Measurements from ENCODE around the gene ATXN7L3B. TPM values are rescaled to one million over a fixed set of nuclear protein-coding genes. Genes with fewer than 3 reads are reported as not detected.

ATXN7L3B gene
- total RNA-seq, 4 donors from 2014 or later = 27.5 to 35.6 (median 31.1) TPM

DNA sequence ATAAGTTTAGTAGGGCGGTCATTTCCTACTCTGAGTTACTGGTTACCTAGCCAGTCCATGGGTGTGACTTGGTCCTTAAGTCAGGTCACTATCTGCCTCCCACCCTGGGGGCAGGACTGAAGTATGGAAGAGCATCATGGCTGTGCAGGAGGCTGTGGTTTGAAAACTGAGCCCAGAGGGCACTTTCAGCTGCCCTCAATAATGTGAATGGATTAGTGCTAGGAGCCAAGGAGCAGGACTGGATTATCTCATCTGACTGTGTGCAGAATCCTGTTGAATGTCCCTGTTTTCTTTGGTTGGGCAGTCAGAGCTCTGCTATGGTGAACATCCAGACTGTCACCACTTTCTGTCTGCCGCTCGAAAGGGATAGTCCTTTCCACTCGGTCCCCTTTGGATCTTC is 1.6 kb downstream of the ATXN7L3B start:
- Histone ChIP-seq H3K27ac (no peak overlapping the region), H3K9me3 (no peaks in the 10 kb centered on the region), H3K4me3 (peak overlapping the region; percentile 76), H3K36me3 (no peaks in the 10 kb centered on the region), H3K27me3 (no peaks in the 10 kb centered on the region), H3K4me1 (peaks cover 51% of the 10 kb centered on the region)
- WGBS = 71% methylated on average over 4 of the region's 4 CpGs
- no peak for TF ChIP-seq EP300 (IDR thresholded peaks at IDR 0.05)
- TF ChIP-seq, protein P1, sequence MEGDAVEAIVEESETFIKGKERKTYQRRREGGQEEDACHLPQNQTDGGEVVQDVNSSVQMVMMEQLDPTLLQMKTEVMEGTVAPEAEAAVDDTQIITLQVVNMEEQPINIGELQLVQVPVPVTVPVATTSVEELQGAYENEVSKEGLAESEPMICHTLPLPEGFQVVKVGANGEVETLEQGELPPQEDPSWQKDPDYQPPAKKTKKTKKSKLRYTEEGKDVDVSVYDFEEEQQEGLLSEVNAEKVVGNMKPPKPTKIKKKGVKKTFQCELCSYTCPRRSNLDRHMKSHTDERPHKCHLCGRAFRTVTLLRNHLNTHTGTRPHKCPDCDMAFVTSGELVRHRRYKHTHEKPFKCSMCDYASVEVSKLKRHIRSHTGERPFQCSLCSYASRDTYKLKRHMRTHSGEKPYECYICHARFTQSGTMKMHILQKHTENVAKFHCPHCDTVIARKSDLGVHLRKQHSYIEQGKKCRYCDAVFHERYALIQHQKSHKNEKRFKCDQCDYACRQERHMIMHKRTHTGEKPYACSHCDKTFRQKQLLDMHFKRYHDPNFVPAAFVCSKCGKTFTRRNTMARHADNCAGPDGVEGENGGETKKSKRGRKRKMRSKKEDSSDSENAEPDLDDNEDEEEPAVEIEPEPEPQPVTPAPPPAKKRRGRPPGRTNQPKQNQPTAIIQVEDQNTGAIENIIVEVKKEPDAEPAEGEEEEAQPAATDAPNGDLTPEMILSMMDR (IDR thresholded peaks at IDR 0.05) = no peak
- TF ChIP-seq POLR2A (IDR thresholded peaks at IDR 0.05) = no peak
- TF ChIP-seq POLR2AphosphoS5 (IDR thresholded peaks at IDR 0.05) = no peak
- DNase-seq (ENCODE audit: low spot score in 2 of 2) = no peak

DNA sequence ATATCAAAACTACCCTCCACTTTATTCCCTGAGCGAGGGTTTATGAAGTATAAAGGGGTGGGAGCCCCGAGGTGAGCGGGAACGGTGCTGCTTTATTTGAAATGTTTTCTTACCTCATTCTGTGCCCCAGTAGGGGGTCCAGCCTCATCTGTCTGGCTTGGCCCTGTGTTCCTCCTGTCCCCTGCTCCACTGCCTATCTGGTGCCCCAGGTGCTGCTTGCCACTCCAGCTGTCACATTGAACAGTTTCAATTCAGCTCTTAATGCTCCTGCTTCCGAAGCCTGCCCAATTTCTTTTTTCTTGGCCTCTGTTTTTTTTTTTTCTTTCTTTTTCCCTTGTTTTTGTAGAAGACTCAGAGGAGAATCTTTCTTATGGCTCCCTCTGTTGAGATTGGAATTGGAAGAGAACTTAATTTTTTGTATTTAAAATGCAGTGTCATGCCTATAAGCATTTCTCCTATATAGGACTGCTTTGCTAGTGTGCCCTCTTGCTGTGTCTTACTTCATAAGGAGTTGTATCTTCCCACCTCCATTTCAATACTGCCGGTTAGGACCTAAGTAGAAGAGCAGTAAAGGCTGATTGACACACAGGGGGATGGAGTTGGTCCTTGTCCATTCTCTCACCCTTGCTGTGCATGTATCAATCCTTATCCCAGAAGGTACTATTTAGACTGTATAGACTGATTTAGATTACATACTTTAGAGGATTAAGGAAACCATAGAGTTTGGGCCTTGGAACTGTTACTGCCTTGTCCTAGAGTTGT is 2.3 kb downstream of the ATXN7L3B start:
- no peaks in the 10 kb centered on the region for H3K27me3 ChIP-seq
- TF ChIP-seq, protein P1 (IDR thresholded peaks at IDR 0.05) = no peak
- TF ChIP-seq POLR2AphosphoS5 (IDR thresholded peaks at IDR 0.05) = no peak
- no peak for TF ChIP-seq POLR2A (IDR thresholded peaks at IDR 0.05)
- no peak for TF ChIP-seq EP300 (IDR thresholded peaks at IDR 0.05)
- no peaks in the 10 kb centered on the region for H3K9me3 ChIP-seq
- WGBS = 43% methylated on average over 6 of the region's 6 CpGs
- H3K36me3 ChIP-seq = no peaks in the 10 kb centered on the region
- H3K27ac ChIP-seq = no peak overlapping the region
- DNase-seq (ENCODE audit: low spot score in 2 of 2) = no peak
- peak overlapping the region; percentile 76 for H3K4me3 ChIP-seq
- peaks cover 51% of the 10 kb centered on the region for H3K4me1 ChIP-seq

DNA sequence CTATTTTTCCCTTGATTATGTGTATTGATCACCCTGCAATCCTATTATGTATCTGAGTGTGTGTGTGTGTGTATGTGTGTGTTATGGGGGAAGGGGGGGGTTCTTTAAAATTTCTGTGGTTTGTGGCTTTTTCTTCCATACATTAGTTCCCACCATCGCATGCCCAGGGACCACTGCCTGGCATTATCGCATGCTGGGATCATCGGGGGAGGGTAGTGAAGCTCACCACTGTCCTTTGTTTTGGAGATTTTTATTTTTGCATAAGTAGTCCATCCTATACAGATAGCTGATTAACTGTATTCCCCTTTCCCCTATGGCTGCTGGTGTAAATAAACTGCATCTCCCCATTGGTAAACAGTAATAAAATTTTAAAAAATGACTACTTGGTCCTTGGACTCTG is 3.4 kb downstream of the ATXN7L3B start:
- no peak overlapping the region for H3K27ac ChIP-seq
- no peak for DNase-seq (ENCODE audit: low spot score in 2 of 2)
- TF ChIP-seq POLR2A (IDR thresholded peaks at IDR 0.05) (no peak), POLR2AphosphoS5 (IDR thresholded peaks at IDR 0.05) (no peak), EP300 (IDR thresholded peaks at IDR 0.05) (no peak)
- H3K27me3 ChIP-seq = no peaks in the 10 kb centered on the region
- H3K4me3 ChIP-seq = no peak overlapping the region
- H3K36me3 ChIP-seq = no peaks in the 10 kb centered on the region
- peaks cover 51% of the 10 kb centered on the region for H3K4me1 ChIP-seq
- no peaks in the 10 kb centered on the region for H3K9me3 ChIP-seq
- 59% methylated on average over 3 of the region's 3 CpGs for WGBS

DNA sequence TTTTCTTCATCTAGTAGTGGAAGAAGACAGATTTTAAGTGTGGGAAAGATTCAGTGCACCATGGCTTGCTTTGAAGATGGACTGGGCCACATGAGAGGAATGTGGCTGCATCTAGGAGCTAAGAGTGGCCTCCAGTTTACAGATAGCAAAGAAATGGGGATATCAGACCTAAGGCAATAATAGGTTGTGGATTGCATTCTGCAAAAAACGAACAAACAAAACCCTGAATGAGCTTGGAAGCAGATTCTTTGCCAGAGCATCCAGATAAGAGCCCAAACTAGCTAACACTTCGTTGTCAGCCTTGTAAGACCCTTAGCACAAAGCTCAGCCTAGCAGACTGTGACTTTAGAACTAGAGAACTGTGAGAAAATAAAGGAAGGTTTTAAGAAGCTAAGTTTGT is 9.6 kb downstream of the ATXN7L3B start:
- Histone ChIP-seq H3K27ac (no peak overlapping the region), H3K4me3 (no peak overlapping the region), H3K4me1 (peaks cover 7% of the 10 kb centered on the region), H3K27me3 (no peaks in the 10 kb centered on the region), H3K9me3 (no peaks in the 10 kb centered on the region), H3K36me3 (no peaks in the 10 kb centered on the region)
- 92% methylated on average over 2 of the region's 2 CpGs for WGBS
- TF ChIP-seq EP300 (IDR thresholded peaks at IDR 0.05) (no peak), POLR2AphosphoS5 (IDR thresholded peaks at IDR 0.05) (no peak), POLR2A (IDR thresholded peaks at IDR 0.05) (no peak)
- TF ChIP-seq, protein P1 (IDR thresholded peaks at IDR 0.05) = no peak
- DNase-seq (ENCODE audit: low spot score in 2 of 2) = no peak

DNA sequence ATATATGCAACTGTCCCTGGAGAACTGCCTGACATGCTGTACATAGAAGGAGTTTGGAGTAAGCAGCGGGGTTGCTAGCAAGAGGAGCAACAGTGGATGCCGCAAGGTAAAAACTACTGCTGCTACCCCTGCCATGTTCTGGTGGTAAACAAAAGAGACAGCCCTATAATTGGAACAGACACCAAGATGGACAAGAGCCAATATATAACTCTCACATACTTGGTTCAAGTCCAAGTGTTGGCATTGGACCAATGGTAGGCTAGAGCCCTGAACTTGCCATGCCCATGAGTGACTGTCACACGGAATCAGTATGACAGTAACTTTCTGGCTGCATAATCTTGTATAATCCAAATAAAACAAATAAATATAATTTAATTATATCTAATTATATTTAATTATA is 13.7 kb downstream of the ATXN7L3B start:
- TF ChIP-seq POLR2A (IDR thresholded peaks at IDR 0.05) (no peak), EP300 (IDR thresholded peaks at IDR 0.05) (no peak), POLR2AphosphoS5 (IDR thresholded peaks at IDR 0.05) (no peak)
- TF ChIP-seq, protein P1 (IDR thresholded peaks at IDR 0.05) = no peak
- 83% methylated on average over 3 of the region's 3 CpGs for WGBS
- H3K27ac ChIP-seq = no peak overlapping the region
- H3K4me3 ChIP-seq = no peak overlapping the region
- no peaks in the 10 kb centered on the region for H3K36me3 ChIP-seq
- H3K9me3 ChIP-seq = no peaks in the 10 kb centered on the region
- no peaks in the 10 kb centered on the region for H3K4me1 ChIP-seq
- no peaks in the 10 kb centered on the region for H3K27me3 ChIP-seq
- DNase-seq (ENCODE audit: low spot score in 2 of 2) = no peak
